Left ventricle myocardium inferior (tissue), 1 donor: Measurements from ENCODE around the gene FRMD4A. TPM values are rescaled to one million over a fixed set of nuclear protein-coding genes. Genes with fewer than 3 reads are reported as not detected.

Experiments used
- DNase-seq: peaks from one replicate; pipeline ENCODE4 v3.0.0-alpha.2; 2020
- H3K27ac ChIP-seq: fragments of 200-600 bp; replicated peaks from 2 replicates; pipeline ENCODE4 v1.8.0; 2021
- H3K27me3 ChIP-seq: fragments of 200-600 bp; 2 replicates; pipeline ENCODE4 v1.8.0; 2021; ENCODE audit warnings: low read depth
- H3K36me3 ChIP-seq: fragments of 200-600 bp; 2 replicates; pipeline ENCODE4 v1.8.0; 2021
- H3K4me1 ChIP-seq: fragments of 200-600 bp; 2 replicates; pipeline ENCODE4 v1.8.0; 2021
- H3K4me3 ChIP-seq: fragments of 200-600 bp; 2 replicates; pipeline ENCODE4 v1.8.0; 2021; ENCODE audit warnings: mild to moderate bottlenecking, moderate library complexity
- H3K9me3 ChIP-seq: fragments of 200-600 bp; replicated peaks from 2 replicates; pipeline ENCODE4 v1.8.0; 2021
- intact Hi-C: fragments of 100-400 bp; cut with micrococcal nuclease; formaldehyde crosslinking; loops from one replicate; pipeline ENCODE4 v1.11.0; 2022
- total RNA-seq: library from RNA; stranded (reverse); fragmentation: NEBNext Ultra II Directional; extraction: Animal tissue kit (Norgen Biotek cat#: 25700); gene quantifications from one replicate; pipeline ENCODE4 v1.2.1, GENCODE V29; 2021
- TF ChIP-seq, protein P1 (sequence below): fragments of 200-600 bp; IDR thresholded peaks from 2 replicates; pipeline ENCODE4 v1.8.0; 2021; ENCODE audit warnings: antibody characterized with exemption, mild to moderate bottlenecking, borderline replicate concordance
- donor health status: DM: no; HTN: yes; CAD: no; lungs with severe emphysema.

FRMD4A gene
- total RNA-seq, 1 donor from 2014 or later = 26.1 TPM

DNA sequence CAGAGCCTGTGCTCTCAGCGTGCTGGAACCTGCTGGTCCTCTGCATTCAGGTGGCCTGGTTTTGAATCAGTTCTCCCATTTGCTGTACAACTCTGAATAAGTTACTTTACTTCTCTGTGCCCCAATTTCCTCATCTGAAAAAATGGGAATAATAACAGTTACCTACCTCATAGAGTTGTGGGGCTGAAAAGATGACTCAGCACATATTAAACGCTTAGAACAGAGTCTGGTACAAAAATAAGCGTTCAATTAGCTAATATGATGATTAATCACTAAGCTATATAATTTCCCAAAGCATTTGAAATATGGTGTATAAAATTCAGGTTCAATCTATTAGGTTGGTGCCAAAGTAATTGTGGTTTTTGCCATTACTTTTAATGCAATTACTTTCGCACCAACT is 484.8 kb downstream of the FRMD4A start:
- no peak for DNase-seq
- Histone ChIP-seq H3K36me3 (no peaks in the 10 kb centered on the region), H3K27me3 (no peaks in the 10 kb centered on the region), H3K27ac (no peak overlapping the region), H3K4me3 (no peak overlapping the region), H3K9me3 (peaks cover 7% of the 10 kb centered on the region), H3K4me1 (peaks cover 64% of the 10 kb centered on the region)
- intact Hi-C loops = no loop called here
- TF ChIP-seq, protein P1, sequence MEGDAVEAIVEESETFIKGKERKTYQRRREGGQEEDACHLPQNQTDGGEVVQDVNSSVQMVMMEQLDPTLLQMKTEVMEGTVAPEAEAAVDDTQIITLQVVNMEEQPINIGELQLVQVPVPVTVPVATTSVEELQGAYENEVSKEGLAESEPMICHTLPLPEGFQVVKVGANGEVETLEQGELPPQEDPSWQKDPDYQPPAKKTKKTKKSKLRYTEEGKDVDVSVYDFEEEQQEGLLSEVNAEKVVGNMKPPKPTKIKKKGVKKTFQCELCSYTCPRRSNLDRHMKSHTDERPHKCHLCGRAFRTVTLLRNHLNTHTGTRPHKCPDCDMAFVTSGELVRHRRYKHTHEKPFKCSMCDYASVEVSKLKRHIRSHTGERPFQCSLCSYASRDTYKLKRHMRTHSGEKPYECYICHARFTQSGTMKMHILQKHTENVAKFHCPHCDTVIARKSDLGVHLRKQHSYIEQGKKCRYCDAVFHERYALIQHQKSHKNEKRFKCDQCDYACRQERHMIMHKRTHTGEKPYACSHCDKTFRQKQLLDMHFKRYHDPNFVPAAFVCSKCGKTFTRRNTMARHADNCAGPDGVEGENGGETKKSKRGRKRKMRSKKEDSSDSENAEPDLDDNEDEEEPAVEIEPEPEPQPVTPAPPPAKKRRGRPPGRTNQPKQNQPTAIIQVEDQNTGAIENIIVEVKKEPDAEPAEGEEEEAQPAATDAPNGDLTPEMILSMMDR = no peak

- TF ChIP-seq, protein P1 = no peak
- no peak overlapping the region for H3K27ac ChIP-seq
- H3K9me3 ChIP-seq = peaks cover 7% of the 10 kb centered on the region
- no peaks in the 10 kb centered on the region for H3K27me3 ChIP-seq
- H3K4me1 ChIP-seq = peaks cover 71% of the 10 kb centered on the region
- no peak for DNase-seq
- H3K36me3 ChIP-seq = no peaks in the 10 kb centered on the region
- no peak overlapping the region for H3K4me3 ChIP-seq
- intact Hi-C loops = no loop called here
Measured at GRCh38 chr10:13844651-13845050, 486.1 kb downstream of the FRMD4A start.

DNA sequence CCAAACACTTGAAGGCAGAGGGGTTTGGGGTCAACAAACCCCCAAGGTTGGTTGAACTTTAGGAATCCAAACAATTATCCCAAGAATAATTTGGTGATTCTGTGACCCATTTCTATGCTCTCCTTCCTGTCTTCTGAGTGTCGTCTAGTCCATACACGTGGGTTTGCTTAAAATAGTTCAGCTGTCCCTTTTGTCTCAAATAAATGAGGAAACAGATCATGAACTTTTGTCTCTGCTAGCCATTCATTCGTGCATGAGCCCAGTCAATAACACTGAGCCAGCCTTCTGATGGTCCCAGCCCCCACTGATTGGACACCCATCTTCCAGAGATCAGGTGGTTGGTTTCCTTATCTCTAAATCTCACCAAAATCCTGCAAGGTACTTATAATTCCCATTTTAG is 488.6 kb downstream of the FRMD4A start:
- intact Hi-C loops = no loop called here
- H3K4me1 ChIP-seq = peaks cover 68% of the 10 kb centered on the region
- peaks cover 7% of the 10 kb centered on the region for H3K9me3 ChIP-seq
- H3K27me3 ChIP-seq = no peaks in the 10 kb centered on the region
- no peaks in the 10 kb centered on the region for H3K36me3 ChIP-seq
- H3K27ac ChIP-seq = no peak overlapping the region
- TF ChIP-seq, protein P1 = no peak
- no peak overlapping the region for H3K4me3 ChIP-seq
- DNase-seq = no peak

- Histone ChIP-seq H3K4me3 (no peak overlapping the region), H3K36me3 (no peaks in the 10 kb centered on the region), H3K4me1 (peaks cover 83% of the 10 kb centered on the region), H3K27ac (peak overlapping the region; percentile 66), H3K9me3 (peaks cover 7% of the 10 kb centered on the region), H3K27me3 (no peaks in the 10 kb centered on the region)
- DNase-seq = no peak
- TF ChIP-seq, protein P1 = no peak
- intact Hi-C loops = no loop called here
Measured at GRCh38 chr10:13840036-13840435, 490.7 kb downstream of the FRMD4A start.

DNA sequence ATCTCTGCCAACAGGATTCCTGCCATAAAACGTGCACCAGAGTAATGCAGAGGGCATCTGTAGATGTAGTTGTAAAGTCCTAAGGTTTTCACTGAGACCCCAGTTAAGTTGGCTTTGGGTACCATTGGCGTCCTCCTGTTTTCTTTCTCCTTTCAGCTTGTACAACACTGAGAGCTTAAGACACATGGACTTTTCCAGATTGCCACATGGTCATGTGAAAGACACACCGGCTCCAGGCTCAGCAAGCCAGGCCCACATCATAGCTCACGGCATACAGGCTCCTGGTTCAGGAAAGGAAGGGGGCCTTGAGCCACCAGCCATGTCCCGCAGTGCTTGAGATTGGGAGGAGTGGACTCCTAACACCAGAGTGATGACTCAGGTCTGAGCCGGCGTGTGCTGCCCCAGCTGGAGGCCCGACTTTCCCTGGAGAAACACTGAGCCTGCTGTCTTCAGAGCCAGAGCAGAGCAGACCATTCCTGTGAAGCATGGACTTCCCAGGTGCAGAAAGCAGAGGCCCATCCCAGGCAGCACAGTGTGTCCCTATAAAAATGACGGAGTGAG is 491.2 kb downstream of the FRMD4A start:
- peak; percentile 42 for DNase-seq
- Histone ChIP-seq H3K4me3 (no peak overlapping the region), H3K27me3 (no peaks in the 10 kb centered on the region), H3K36me3 (no peaks in the 10 kb centered on the region), H3K4me1 (peaks cover 88% of the 10 kb centered on the region), H3K9me3 (peaks cover 7% of the 10 kb centered on the region), H3K27ac (peak overlapping the region; percentile 66)
- TF ChIP-seq, protein P1 = no peak
- intact Hi-C loops = no loop called here
